GM12878 (cell line): Measurements from ENCODE around the gene RORC. TPM values are rescaled to one million over a fixed set of nuclear protein-coding genes. Genes with fewer than 3 reads are reported as not detected.

Experiments
- NRF1 ChIP-seq: conservative IDR thresholded peaks from 2 replicates; pipeline ENCODE4 v1.6.1; 2011; ENCODE audit warnings: mild to moderate bottlenecking, low read depth, low read length, improper control_type of control experiment
- PRDM15 ChIP-seq: fragments of 450-650 bp; formaldehyde crosslinking; IDR thresholded peaks from 2 replicates; pipeline ENCODE4 v1.4.0; 2020; ENCODE audit warnings: mild to moderate bottlenecking, moderate library complexity
- TBL1XR1 ChIP-seq: IDR thresholded peaks from 2 replicates; pipeline ENCODE4 v1.6.1; 2012; ENCODE audit warnings: low read depth, low read length, improper control_type of control experiment
- ZBTB40 ChIP-seq: fragments of 450-650 bp; IDR thresholded peaks from 2 replicates; pipeline ENCODE4 v1.6.1; 2016; ENCODE audit warnings: mild to moderate bottlenecking, moderate library complexity, borderline replicate concordance
- ZNF207 ChIP-seq: fragments of 450-650 bp; IDR thresholded peaks from 2 replicates; pipeline ENCODE4 v1.6.1; 2014; ENCODE audit warnings: antibody characterized with exemption, mild to moderate bottlenecking, borderline replicate concordance
- ZNF384 ChIP-seq: IDR thresholded peaks from 2 replicates; pipeline ENCODE4 v1.6.1; 2012; ENCODE audit warnings: low read depth, mild to moderate bottlenecking, low read length, improper control_type of control experiment, borderline replicate concordance
- polyA plus RNA-seq, 11 experiments: library from polyadenylated mRNA; depleted of rRNA in 4 of 11; unstranded in 6 of 11; stranded (reverse) in 5 of 11; fragments of >200 nt; fragmentation: Nextera tagmentation in 4 of 11; fragmentation: Illumina TruSeq in 1 of 11; extraction: Ambion mirVana in 4 of 11; extraction: Trizol in 1 of 11; gene quantifications; 1 replicate in 1 of 11; 2 replicates in 10 of 11; pipeline versions ENCODE4 v1.2.1 to v1.2.3, GENCODE V29; 2011 to 2016; ENCODE audit warnings: inconsistent platforms in 2 of 11, missing spikeins in 2 of 11, low read depth in 1 of 11
- total RNA-seq, 4 experiments: library from RNA; depleted of rRNA in 3 of 4; stranded (reverse); fragments of >200 nt in 3 of 4; fragmentation: Illumina TruSeq in 1 of 4; extraction: Trizol in 1 of 4; gene quantifications; 2 replicates each; pipeline versions ENCODE4 v1.2.1 to v1.2.3, GENCODE V29; 2013 to 2021

RORC gene
- total and polyA plus RNA-seq, 10 of the 15 experiments (the other 5 are each of a cell fraction or from before 2014, with no cell fraction given): not detected

DNA sequence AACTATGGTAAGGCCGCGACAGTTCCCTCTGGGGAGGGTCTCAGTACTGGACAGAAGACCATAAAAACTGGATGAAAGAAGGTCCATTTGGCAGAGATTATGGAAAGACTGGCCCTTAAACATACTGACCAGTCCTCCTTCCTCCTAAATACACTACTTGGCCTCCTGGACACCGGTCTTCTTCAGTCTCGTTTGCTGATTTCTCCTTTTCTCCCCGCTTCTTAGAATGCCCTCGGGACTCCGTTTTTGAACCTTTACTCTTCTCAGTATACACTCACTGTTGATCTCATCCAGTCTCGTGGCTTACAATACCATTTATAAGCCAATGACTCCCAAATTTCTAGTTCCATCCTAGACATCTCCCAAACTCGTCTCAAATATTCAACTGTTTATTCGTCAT is 67.6 kb downstream of the RORC start (continued):
- no peak for TF ChIP-seq ZNF207
- TF ChIP-seq ZBTB40: no peak
- no peak for TF ChIP-seq TBL1XR1
- no peak for TF ChIP-seq ZNF384
- TF ChIP-seq PRDM15: no peak
- TF ChIP-seq NRF1: no peak
- TF ChIP-seq, all 136 proteins: peak for 0
